HG03159 (cell line): ENCODE results near the gene DMD.

Experiments
- ATAC-seq: cut with Tn5 transposase; IDR thresholded peaks from one replicate; pipeline ENCODE4 v1.9.1; 2021; ENCODE audit warnings: mild to moderate bottlenecking, moderate library complexity; ENCODE audit not compliant: unreplicated experiment

Gene DMD

GRCh38 chrX:31170792-31171191 is 2040.6 kb downstream of the DMD start:
- ATAC-seq: no peak

GRCh38 chrX:31168551-31168950 is 2042.8 kb downstream of the DMD start:
- ATAC-seq: peak; percentile 98

GRCh38 chrX:31166832-31167231 is 2044.5 kb downstream of the DMD start:
- ATAC-seq: no peak

- no peak for ATAC-seq
Measured at GRCh38 chrX:31166416-31166815, 2044.9 kb downstream of the DMD start.

- no peak for ATAC-seq
Measured at GRCh38 chrX:31165241-31166035, 2045.9 kb downstream of the DMD start.

- no peak for ATAC-seq
Measured at GRCh38 chrX:31154946-31155345, 2056.4 kb downstream of the DMD start.

- no peak for ATAC-seq
Measured at GRCh38 chrX:31153475-31154047, 2057.8 kb downstream of the DMD start.

GRCh38 chrX:31147175-31147574 is 2064.2 kb downstream of the DMD start:
- ATAC-seq: no peak

GRCh38 chrX:31139961-31140360 is 2071.4 kb downstream of the DMD start:
- ATAC-seq: no peak

GRCh38 chrX:31138124-31138523 is 2073.2 kb downstream of the DMD start:
- no peak for ATAC-seq

GRCh38 chrX:31136144-31136611 is 2075.2 kb downstream of the DMD start:
- peak; percentile 92 for ATAC-seq

- no peak for ATAC-seq
Measured at GRCh38 chrX:31132821-31133241, 2078.5 kb downstream of the DMD start.

- ATAC-seq: no peak
Measured at GRCh38 chrX:31130457-31131220, 2080.7 kb downstream of the DMD start.

GRCh38 chrX:31128855-31129254 is 2082.5 kb downstream of the DMD start:
- ATAC-seq: no peak

- no peak for ATAC-seq
Measured at GRCh38 chrX:31127716-31128115, 2083.6 kb downstream of the DMD start.

- ATAC-seq: no peak
Measured at GRCh38 chrX:31126205-31126604, 2085.1 kb downstream of the DMD start.

GRCh38 chrX:31124536-31124935 is 2086.8 kb downstream of the DMD start:
- no peak for ATAC-seq

- ATAC-seq: no peak
Measured at GRCh38 chrX:31123335-31123734, 2088.0 kb downstream of the DMD start.

- ATAC-seq: no peak
Measured at GRCh38 chrX:31117266-31117665, 2094.1 kb downstream of the DMD start.

- ATAC-seq: no peak
Measured at GRCh38 chrX:31115398-31115797, 2096.0 kb downstream of the DMD start.

GRCh38 chrX:31114858-31115257 is 2096.5 kb downstream of the DMD start:
- ATAC-seq: no peak
